Spleen (tissue), 11 donors: Measurements from ENCODE around the gene TGFA. TPM values are rescaled to one million over a fixed set of nuclear protein-coding genes. Genes with fewer than 3 reads are reported as not detected.

Experiments
- DNase-seq: peaks from one replicate; pipeline ENCODE4 v3.0.0-alpha.2; 2020
- H3K27ac ChIP-seq, 8 donors: fragments of 200-600 bp; sonication (generic) in 7 of 8; 1 replicate in 4 of 8; 2 replicates in 4 of 8; pipeline versions ENCODE4 v1.5.0 to v1.8.0; 2016 to 2021; ENCODE audit warnings: inconsistent platforms in 4 of 8, mild to moderate bottlenecking in 4 of 8, moderate library complexity in 1 of 8
- H3K27me3 ChIP-seq, 7 donors: fragments of 200-600 bp; sonication (generic) in 6 of 7; replicated peaks in 1 of 7; 1 replicate in 4 of 7; 2 replicates in 3 of 7; pipeline versions ENCODE4 v1.5.0 to v1.8.0; 2016 to 2021; ENCODE audit warnings: inconsistent platforms in 3 of 7, mild to moderate bottlenecking in 1 of 7
- H3K36me3 ChIP-seq, 6 donors: fragments of 200-600 bp; sonication (generic) in 5 of 6; 1 replicate in 4 of 6; 2 replicates in 2 of 6; pipeline versions ENCODE4 v1.5.0 to v1.8.0; 2016 to 2021; ENCODE audit warnings: inconsistent platforms in 2 of 6
- H3K4me1 ChIP-seq, 6 donors: fragments of 200-600 bp; sonication (generic) in 5 of 6; 1 replicate in 3 of 6; 2 replicates in 3 of 6; pipeline versions ENCODE4 v1.5.0 to v1.8.0; 2016 to 2021; ENCODE audit warnings: inconsistent platforms in 3 of 6
- H3K4me3 ChIP-seq, 8 donors: fragments of 200-600 bp; sonication (generic) in 7 of 8; 1 replicate in 4 of 8; 2 replicates in 4 of 8; pipeline versions ENCODE4 v1.5.0 to v1.8.0; 2016 to 2021; ENCODE audit warnings: inconsistent platforms in 4 of 8, mild to moderate bottlenecking in 4 of 8, moderate library complexity in 2 of 8
- H3K9me3 ChIP-seq, 8 donors: fragments of 200-600 bp; sonication (generic) in 7 of 8; 1 replicate in 4 of 8; 2 replicates in 4 of 8; pipeline versions ENCODE4 v1.5.0 to v1.8.0; 2016 to 2021; ENCODE audit warnings: inconsistent platforms in 4 of 8
- CTCF ChIP-seq, 11 experiments: fragments of 200-600 bp in 7 of 11; fragments of 450-650 bp in 4 of 11; sonication (generic) in 4 of 11; IDR thresholded peaks in 8 of 11; conservative IDR thresholded peaks in 3 of 11; 1 replicate in 7 of 11; 2 replicates in 4 of 11; pipeline versions ENCODE4 v1.4.0 to v1.8.0; 2016 to 2021; ENCODE audit warnings: antibody characterized with exemption in 11 of 11, inconsistent platforms in 4 of 11, mild to moderate bottlenecking in 1 of 11
- POLR2A ChIP-seq, 3 donors: fragments of 450-650 bp; IDR thresholded peaks; one replicate each; pipeline ENCODE4 v1.5.1; 2017; ENCODE audit warnings: antibody characterized with exemption in 3 of 3, mild to moderate bottlenecking in 1 of 3
- POLR2AphosphoS5 ChIP-seq, 3 donors: sonication (generic); formaldehyde crosslinking; IDR thresholded peaks; one replicate each; pipeline ENCODE4 v1.5.1; 2017; ENCODE audit warnings: antibody characterized with exemption in 3 of 3
- WGBS, 5 donors: extraction: QIAGEN DNeasy Blood & Tissue Kit in 3 of 5; methylation state at CpG; one replicate each; pipeline versions ENCODE4 v1.1.5 to v1.1.7; 2013 to 2018; 5-methylcytosine and 5-hydroxymethylcytosine counted together
- intact Hi-C: fragments of 100-400 bp; cut with DNase I; formaldehyde crosslinking; loops from one replicate; pipeline ENCODE4 v1.15.0; 2023; ENCODE audit warnings: low total_unique reads
- polyA plus RNA-seq, 3 donors: library from polyadenylated mRNA; stranded (reverse); fragments of 200-250 nt; gene quantifications; one replicate each; pipeline ENCODE4 v1.2.1, GENCODE V29; 2013
- total RNA-seq, 7 donors: library from RNA; depleted of rRNA in 3 of 7; stranded (reverse); fragments of >200 nt in 3 of 7; fragmentation: NEBNext Ultra II Directional in 4 of 7; extraction: Animal tissue kit (Norgen Biotek cat#: 25700) in 4 of 7; gene quantifications; one replicate each; pipeline versions ENCODE4 v1.1.0 to v1.2.1, GENCODE V29; 2016 to 2021
- donor health status: healthy with polysubstance abuse.
- donor health status: DM: no; HTN: no; CAD: no; lungs with moderate emphysema.
- donor health status: DM: no; HTN: no; CAD: no.
- donor health status: Bipolar disorder and iron deficiency.
- donor health status: healthy.
- donor health status: DM: no; HTN: no; CAD: no.
- donor health status: DM: yes; HTN: yes; CAD: no.

TGFA gene
- total and polyA plus RNA-seq, 10 donors, result 1.3 to 27.5 (median 13.2) TPM

GRCh38 chr2:70498054-70498453 is 55.6 kb downstream of the TGFA start:
- H3K36me3 ChIP-seq, result no peaks in the 10 kb centered on the region
- DNase-seq, result no peak
- H3K4me1 ChIP-seq, result no peaks in the 10 kb centered on the region
- no peak for TF ChIP-seq POLR2A (IDR thresholded peaks at IDR 0.05)
- TF ChIP-seq CTCF (IDR thresholded peaks at IDR 0.05 in 8 of 11, conservative IDR thresholded peaks at IDR 0.05 in 3 of 11), result peak in 2 of 11 experiments; percentile 17 to 19
- intact Hi-C loops, result no loop called here
- peaks cover 0 to 15% (median 0%) of the 10 kb centered on the region in 7 donors for H3K27me3 ChIP-seq
- H3K4me3 ChIP-seq, result no peak overlapping the region
- no peak overlapping the region for H3K27ac ChIP-seq
- no peaks in the 10 kb centered on the region for H3K9me3 ChIP-seq

GRCh38 chr2:70496819-70497218 is 56.8 kb downstream of the TGFA start:
- TF ChIP-seq POLR2AphosphoS5 (IDR thresholded peaks at IDR 0.05) (no peak), POLR2A (IDR thresholded peaks at IDR 0.05) (no peak), CTCF (IDR thresholded peaks at IDR 0.05 in 8 of 11, conservative IDR thresholded peaks at IDR 0.05 in 3 of 11) (no peak)
- Histone ChIP-seq H3K9me3 (no peaks in the 10 kb centered on the region), H3K4me3 (no peak overlapping the region), H3K27me3 (peaks cover 0 to 9% (median 0%) of the 10 kb centered on the region in 7 donors), H3K4me1 (no peaks in the 10 kb centered on the region), H3K27ac (no peak overlapping the region), H3K36me3 (no peaks in the 10 kb centered on the region)
- intact Hi-C loops, result no loop called here
- 74 to 90% (median 85%) methylated on average over 5 of the region's 5 CpGs for WGBS, 5 donors
- no peak for DNase-seq

- no peak for DNase-seq
- Histone ChIP-seq H3K27ac (no peak overlapping the region), H3K36me3 (no peaks in the 10 kb centered on the region), H3K4me3 (no peak overlapping the region), H3K9me3 (no peaks in the 10 kb centered on the region), H3K27me3 (peaks cover 0 to 12% (median 0%) of the 10 kb centered on the region in 7 donors), H3K4me1 (no peaks in the 10 kb centered on the region)
- intact Hi-C loops, result no loop called here
- TF ChIP-seq CTCF (IDR thresholded peaks at IDR 0.05 in 8 of 11, conservative IDR thresholded peaks at IDR 0.05 in 3 of 11) (no peak), POLR2A (IDR thresholded peaks at IDR 0.05) (no peak), POLR2AphosphoS5 (IDR thresholded peaks at IDR 0.05) (no peak)
- WGBS, 5 donors, result 73 to 82% (median 77%) methylated on average over 3 of the region's 3 CpGs
Observed at GRCh38 chr2:70494293-70494886, 59.2 kb downstream of the TGFA start.

GRCh38 chr2:70490381-70490780 is 63.2 kb downstream of the TGFA start:
- TF ChIP-seq POLR2AphosphoS5 (IDR thresholded peaks at IDR 0.05) (no peak), POLR2A (IDR thresholded peaks at IDR 0.05) (no peak), CTCF (IDR thresholded peaks at IDR 0.05 in 8 of 11, conservative IDR thresholded peaks at IDR 0.05 in 3 of 11) (no peak)
- H3K4me3 ChIP-seq, result no peak overlapping the region
- peaks cover 0 to 18% (median 0%) of the 10 kb centered on the region in 7 donors for H3K27me3 ChIP-seq
- no peaks in the 10 kb centered on the region for H3K36me3 ChIP-seq
- H3K9me3 ChIP-seq, result no peaks in the 10 kb centered on the region
- no peak for DNase-seq
- intact Hi-C loops, result no loop called here
- H3K27ac ChIP-seq, result no peak overlapping the region
- no peaks in the 10 kb centered on the region for H3K4me1 ChIP-seq
- WGBS, 5 donors, result 81 to 88% (median 84%) methylated on average over 5 of the region's 5 CpGs
